Activated CD4-positive, alpha-beta T cell treated with anti-CD3 and anti-CD28 coated beads, Interleukin-2, amount 50 U/mL, for 1 hour (primary cell): ENCODE measurements around the gene ZNF438.
"Not testable (repeated sequence)": the region's sequence is repeated elsewhere in the genome, so short reads cannot be mapped to it uniquely, and the experiment has no call there.

ENCODE experiments used
- DNase-seq: peaks from one replicate; pipeline ENCODE4 v3.0.0-alpha.2; 2020

Gene ZNF438

GRCh38 chr10:30929311-30929729, 102.3 kb downstream of the ZNF438 start:
- DNase-seq, result not testable (repeated sequence)

GRCh38 chr10:30928742-30929141, 102.9 kb downstream of the ZNF438 start:
- DNase-seq, result no peak

GRCh38 chr10:30918651-30919050, 113.0 kb downstream of the ZNF438 start:
- DNase-seq, result no peak

- DNase-seq, result no peak
Observed at GRCh38 chr10:30917789-30918188, 113.9 kb downstream of the ZNF438 start.

- no peak for DNase-seq
Observed at GRCh38 chr10:30917067-30917466, 114.6 kb downstream of the ZNF438 start.

- DNase-seq, result no peak
Observed at GRCh38 chr10:30915146-30915545, 116.5 kb downstream of the ZNF438 start.

- no peak for DNase-seq
Observed at GRCh38 chr10:30911303-30911863, 120.3 kb downstream of the ZNF438 start.

GRCh38 chr10:30903397-30904138, 128.1 kb downstream of the ZNF438 start:
- no peak for DNase-seq

- DNase-seq, result no peak
Observed at GRCh38 chr10:30902621-30903396, 128.9 kb downstream of the ZNF438 start.

GRCh38 chr10:30901487-30901886, 130.2 kb downstream of the ZNF438 start:
- not testable (repeated sequence) for DNase-seq

GRCh38 chr10:30898964-30899363, 132.7 kb downstream of the ZNF438 start:
- DNase-seq, result no peak

GRCh38 chr10:30897547-30897946, 134.1 kb downstream of the ZNF438 start:
- no peak for DNase-seq

- no peak for DNase-seq
Observed at GRCh38 chr10:30897048-30897447, 134.6 kb downstream of the ZNF438 start.

GRCh38 chr10:30894221-30894620, 137.4 kb downstream of the ZNF438 start:
- DNase-seq, result no peak

- no peak for DNase-seq
Observed at GRCh38 chr10:30893208-30893607, 138.5 kb downstream of the ZNF438 start.

- DNase-seq, result no peak
Observed at GRCh38 chr10:30887839-30888238, 143.8 kb downstream of the ZNF438 start.

- DNase-seq, result no peak
Observed at GRCh38 chr10:30885423-30885822, 146.2 kb downstream of the ZNF438 start.

GRCh38 chr10:30883751-30884150, 147.9 kb downstream of the ZNF438 start:
- no peak for DNase-seq

GRCh38 chr10:30883116-30883515, 148.5 kb downstream of the ZNF438 start:
- no peak for DNase-seq

- no peak for DNase-seq
Observed at GRCh38 chr10:30882281-30882680, 149.4 kb downstream of the ZNF438 start.

GRCh38 chr10:30878920-30879319, 152.7 kb downstream of the ZNF438 start:
- DNase-seq, result no peak

GRCh38 chr10:30877111-30877510, 154.6 kb downstream of the ZNF438 start:
- no peak for DNase-seq

GRCh38 chr10:30873411-30873810, 158.3 kb downstream of the ZNF438 start:
- no peak for DNase-seq

- no peak for DNase-seq
Observed at GRCh38 chr10:30870896-30871295, 160.8 kb downstream of the ZNF438 start.
